Stimulated activated CD4-positive, alpha-beta T cell treated with anti-CD3 and anti-CD28 coated beads, Interleukin-2, amount 100 ng/mL, for 4 hours (primary cell): Measurements from ENCODE around the gene PLG.
A peak's percentile ranks its signal among the peaks of the same experiment; 100 is the strongest.
"Not testable (repeated sequence)": the region's sequence is repeated elsewhere in the genome, so short reads cannot be mapped to it uniquely, and the experiment has no call there.

Experiments used
- DNase-seq: peaks from one replicate; pipeline ENCODE4 v3.0.0-alpha.2; 2020; ENCODE audit warnings: low read depth

The PLG gene

DNA sequence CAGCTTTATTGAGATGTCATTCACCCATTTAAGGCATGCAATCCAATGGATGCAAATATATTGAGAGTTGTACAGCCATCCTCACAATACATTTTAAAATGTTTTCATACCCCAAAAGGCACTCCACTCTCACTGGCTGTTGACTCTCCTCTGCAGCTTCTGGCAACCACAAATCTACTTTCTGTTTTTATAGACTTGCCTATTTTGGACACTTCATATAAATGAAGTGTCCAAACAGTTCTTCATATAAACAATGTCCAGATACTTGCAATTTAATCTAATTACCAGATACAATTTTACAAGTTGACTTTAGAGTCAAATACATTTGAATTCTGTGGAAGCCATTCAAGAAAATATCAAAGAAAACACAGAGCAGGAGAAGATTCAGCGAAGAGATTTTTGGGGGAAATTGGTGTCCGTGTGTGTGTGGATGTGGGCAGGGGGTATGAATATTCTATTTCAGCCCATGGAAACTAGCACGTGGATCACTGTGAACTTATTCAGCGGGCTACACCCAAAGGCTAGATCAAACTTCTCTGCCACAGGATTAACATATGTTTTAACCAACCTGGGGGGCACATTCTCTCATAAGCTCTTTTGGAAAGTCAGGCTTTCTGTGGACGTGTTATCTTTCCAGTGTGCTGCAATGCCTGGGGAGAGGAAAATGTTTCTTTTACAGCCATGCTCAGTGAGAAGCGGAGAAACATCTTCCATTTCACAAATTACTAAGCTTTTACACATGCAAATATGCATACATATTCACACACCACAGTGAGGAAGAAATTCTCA is 73.9 kb downstream of the PLG start:
- no peak for DNase-seq

DNA sequence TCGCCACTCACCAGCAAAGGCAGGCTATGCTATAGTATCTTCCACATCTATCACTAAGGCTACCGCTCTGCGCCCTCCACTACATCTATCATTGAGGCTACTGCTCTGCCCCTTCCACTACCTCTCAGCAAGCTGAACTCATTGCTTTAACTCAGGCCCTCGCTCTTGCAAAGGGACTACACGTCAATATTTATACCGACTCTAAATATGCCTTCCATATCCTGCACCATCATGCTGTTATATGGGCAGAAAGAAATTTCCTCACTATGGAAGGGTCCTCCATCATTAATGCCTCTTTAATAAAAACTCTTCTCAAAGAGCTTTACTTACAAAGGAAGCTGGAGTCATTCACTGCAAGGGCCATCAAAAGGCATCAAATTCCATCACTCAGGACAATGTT is 77.1 kb downstream of the PLG start:
- not testable (repeated sequence) for DNase-seq

DNA sequence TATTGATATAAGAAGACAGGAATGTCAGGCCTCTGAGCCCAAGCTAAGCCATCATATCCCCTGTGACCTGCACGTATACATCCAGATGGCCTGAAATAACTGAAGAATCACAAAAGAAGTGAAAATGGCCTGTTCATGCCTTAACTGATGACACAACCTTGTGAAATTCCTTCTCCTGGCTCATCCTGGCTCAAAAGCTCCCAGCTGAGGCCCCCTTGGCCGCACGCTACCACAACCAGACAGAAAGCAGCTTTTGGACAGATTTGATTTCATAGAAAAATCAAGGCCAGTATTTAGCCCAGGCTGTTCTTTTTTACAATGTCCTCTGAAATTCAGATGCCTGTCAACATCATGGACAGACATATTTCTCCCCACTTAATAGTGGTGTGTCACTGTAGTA is 78.6 kb downstream of the PLG start:
- not testable (repeated sequence) for DNase-seq

DNA sequence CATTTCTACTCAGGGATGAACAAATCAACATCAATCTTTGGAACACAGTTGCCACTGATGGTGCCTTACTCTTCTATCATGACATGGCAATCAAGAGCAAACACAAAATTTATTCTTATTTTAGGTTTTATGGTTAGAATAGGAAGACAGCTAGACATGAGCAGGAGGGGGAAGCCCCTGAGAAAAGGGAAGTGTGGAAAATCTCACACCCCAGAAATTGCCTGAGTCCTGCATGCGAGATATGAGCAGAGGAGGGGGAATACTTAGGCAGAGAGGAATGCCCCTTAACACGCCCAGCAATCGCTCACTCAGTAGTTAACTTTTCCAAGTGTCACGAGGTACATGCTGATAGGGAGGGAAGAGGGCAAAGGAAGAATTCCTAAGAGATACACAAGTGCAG is 79.3 kb downstream of the PLG start:
- no peak for DNase-seq

DNA sequence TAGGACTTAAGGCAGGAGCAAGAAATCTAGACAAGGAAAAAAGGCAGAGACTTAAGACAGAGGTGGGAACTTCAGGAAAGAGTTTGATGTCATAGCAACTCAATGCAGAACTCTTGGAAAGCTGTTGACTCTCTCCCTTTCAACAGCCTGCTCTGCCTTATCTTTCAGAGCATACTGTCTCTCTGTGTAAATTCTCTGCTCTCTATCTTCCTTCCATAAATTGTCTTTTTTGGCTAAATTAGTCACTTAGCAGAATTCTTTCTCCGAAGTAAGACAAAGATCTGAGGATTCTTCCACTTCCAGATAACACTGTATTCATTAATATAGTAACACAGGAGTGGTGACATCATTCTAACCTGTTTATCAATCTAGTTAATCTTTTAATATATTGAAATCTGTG is 80.2 kb downstream of the PLG start:
- DNase-seq = no peak

DNA sequence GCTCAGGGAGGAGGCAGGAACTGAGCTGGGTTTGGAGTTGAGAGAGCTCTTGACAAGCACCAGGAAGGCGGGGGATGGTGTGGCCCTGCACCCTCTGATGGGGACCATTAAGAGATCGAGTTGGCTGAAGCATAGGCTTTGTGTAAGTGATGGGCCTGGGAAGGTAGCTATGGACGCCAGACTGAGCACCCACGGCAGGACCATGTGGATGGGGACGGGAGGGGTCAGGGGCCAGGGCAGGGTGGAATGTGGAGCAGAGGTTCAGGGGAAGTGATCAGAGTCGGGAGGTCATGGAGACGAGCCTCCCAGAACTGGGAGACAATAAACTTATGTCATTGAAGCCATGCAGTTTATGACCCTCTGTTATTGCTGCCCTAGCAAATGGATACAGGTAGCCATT is 81.7 kb downstream of the PLG start:
- DNase-seq = no peak

DNA sequence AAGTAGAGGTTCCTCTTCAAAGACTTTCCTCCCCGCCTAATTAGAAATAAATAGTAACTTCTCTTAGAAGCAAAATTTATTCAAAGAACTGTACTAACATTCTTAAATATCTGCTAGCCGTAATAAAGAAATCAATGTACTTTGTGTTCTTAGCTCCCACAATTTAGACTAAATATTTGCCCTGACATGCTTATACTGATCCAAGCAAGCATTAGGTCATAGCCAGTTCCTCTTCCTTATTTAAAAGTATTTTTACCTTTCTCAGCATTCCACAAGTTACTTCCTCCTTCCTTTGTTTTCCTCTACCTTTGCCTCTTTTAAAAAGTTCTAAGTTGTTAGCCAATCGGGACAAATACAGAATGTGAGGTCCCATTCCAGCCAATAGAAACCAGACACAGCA is 86.1 kb downstream of the PLG start:
- not testable (repeated sequence) for DNase-seq

DNA sequence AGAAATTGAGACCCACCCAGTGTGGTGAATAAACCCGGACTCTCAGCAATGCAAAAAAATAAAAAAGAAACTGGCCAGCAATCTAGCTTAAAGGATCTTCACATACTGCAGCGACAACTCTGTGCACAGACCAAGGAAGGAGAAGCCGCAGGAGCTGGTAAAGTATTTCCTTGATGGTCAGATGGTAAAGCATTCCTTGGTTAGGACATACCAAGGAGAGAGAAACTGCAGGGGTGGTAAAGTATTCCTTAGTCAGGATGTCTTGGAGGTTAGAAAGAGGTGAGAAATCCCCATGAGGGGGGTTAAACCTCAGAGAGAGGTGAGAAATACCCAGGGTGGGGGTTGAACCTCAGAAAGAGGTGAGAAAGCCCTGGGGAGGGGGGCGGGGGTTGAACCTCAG is 86.8 kb downstream of the PLG start:
- no peak for DNase-seq

DNA sequence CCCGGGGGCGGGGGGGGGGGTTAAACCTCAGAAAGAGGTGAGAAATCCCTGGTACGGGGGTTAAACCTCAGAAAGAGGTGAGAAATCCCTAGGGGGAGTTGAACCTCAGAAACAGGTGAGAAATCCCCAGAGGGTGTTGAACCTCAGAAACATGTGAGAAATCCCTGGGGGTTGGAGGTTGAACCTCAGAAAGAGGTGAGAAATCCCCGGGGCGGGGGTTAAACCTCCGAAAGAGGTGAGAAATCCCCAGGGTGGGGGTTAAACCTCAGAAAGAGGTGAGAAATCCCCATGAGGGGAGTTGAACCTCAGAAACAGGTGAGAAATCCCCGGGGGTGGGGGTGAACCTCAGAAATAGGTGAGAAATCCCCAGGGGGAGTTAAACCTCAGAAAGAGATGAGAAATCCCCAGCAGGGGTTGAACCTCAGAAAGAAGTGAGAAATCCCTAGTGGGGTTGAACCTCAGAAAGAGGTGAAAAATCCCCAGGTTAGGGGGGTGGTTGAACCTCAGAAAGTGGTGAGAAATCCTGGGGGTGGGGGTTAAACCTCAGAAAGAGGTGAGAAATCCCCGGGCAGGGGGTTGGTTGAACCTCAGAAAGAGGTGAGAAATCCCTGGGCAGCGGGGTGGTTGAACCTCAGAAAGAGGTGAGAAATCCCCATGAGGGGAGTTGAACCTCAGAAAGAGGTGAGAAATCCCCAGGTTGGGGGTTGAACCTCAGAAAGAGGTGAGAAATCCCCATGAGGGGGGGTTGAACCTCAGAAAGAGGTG is 87.4 kb downstream of the PLG start:
- peak; percentile 9 for DNase-seq

DNA sequence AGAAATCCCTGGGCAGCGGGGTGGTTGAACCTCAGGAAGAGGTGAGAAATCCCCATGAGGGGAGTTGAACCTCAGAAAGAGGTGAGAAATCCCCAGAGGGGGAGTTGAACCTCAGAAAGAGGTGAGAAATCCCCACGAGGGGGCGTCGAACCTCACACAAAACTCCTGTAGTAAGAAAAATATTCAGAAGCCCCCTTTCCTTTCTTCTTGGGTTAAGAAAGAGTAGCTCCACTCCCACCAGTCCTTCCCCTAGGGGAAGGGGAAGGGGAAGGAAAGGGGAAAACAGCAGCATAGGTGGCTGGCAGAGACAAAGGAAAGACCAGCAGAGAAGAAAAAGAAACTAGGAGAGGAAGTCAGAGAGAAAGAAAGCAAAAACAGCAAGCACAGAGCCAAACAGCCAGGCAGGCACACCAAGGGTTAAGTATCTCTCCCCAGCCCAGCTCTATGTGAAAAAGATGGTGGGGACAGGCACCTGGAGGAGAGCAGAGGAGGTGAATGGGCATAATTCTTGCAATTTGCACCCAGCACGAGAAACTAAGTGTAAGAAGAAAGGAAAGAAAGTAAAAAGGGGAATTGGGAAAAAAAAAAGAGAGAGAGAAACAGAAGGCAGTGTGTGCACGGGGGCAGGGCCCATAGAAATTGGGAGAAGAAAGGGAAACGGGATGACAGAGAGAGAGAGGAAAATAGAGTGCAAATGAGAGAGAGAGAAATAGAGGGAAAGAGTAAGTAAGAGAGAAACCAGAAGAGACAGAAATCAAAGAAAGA is 88.2 kb downstream of the PLG start:
- DNase-seq = no peak

DNA sequence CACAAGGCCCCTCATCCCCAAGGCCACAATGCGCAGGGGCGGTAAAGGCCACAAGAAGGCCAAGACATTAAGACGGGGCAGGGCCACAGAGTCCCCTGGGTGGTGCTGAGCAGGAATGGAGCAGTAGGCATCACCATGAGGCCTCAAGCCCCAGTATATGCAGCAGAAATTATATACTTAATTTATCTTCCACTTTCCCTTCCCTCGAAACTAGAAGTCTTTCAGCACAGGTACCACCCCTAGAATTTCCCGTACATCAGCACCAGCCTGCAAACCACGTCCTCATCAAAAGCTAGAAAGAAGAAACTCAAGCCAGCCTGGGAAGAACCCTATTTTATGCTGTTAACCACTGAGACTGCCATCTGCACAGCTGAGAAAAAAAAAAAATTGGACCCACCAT is 89.4 kb downstream of the PLG start:
- no peak for DNase-seq

DNA sequence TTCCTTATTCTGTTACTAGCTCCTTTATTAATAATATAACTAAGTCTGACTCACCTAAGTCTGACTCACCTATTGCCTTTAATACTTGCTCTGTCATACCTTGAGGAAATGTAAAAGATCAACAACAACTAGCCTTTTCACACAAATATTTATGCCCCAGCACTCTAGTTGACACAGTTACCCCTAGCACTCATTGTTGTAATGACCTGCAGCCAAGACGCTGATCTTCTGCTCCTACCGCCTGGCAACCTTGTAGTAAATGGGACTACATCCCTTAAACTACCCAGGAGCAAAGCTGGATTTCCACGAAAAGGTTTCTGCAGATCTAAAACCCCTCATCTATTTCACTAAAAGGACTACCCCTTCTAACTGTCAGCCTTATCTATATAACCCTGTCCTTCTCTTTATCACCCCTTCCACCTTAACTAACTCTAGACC is 90.0 kb downstream of the PLG start:
- DNase-seq = no peak

DNA sequence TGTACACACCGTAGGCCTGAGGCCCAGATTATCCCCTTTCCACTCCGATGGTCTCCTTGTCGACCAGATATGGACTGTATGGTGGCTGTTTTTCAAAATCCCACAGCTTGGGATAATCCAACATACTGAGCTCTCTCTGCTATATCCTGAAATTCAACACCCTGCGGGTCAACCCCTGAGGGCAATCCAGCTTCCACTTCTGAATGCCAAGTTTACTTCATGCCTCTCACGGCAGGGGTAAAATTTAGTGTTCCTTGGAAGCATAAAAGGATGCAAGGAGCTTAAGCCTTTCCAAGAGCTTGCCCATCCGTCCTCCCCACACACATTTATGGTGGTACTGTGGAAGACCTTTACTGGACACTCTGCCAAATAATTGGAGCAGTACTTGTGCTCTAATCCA is 90.7 kb downstream of the PLG start:
- no peak for DNase-seq

DNA sequence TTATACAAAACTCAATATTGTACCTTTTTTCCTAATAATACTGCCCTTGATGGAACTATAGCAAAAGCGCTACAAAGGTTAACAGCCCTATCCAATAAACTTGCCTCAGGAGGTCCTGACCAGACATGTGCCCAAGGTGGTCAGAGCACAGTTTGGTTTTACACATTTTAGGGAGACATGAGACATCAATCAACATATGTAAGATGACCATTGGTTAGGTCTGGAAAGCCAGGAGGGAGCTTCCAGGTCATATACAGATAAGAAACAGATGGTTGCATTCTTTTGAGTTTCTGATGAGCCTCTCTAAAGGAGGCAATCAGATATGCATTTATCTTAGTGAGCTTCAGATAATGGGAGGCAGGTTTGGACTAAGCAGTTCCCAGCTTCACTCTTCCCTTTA is 91.6 kb downstream of the PLG start:
- no peak for DNase-seq

DNA sequence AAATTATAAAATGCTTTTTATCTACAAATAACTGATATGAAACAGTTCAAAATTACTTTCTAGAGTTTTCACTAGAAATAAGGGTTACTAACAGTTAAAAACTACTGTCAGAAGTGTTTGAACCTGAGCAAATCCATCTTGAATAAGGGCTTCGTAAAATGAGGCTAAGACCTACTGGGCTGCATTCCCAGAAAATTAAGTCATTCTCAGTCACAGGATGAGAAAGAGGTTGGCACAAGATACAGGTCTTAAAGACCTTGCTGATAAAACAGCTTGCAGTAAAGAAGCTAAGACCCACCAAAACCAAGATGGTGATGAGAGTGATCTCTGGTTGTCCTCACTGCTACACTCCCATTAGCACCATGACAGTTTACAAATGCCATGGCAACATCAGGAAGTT is 93.7 kb downstream of the PLG start:
- no peak for DNase-seq

DNA sequence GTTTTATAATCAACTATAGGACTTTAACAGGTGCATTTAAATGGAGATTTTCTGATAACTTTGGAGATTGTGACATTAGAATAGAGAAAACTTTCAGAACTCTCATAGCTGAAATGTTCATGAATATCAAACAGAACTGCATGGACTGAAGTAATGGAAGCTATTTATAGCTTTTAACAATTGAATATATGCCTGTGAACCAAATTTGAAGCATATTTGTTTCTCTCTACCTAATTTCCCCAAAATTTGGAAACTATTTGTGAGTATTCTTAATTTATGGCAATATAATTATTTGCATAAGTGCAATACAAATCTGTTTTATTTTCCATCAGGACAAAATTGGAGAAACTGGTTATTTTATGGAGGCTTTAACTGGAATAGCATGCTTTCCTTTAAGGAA is 96.6 kb downstream of the PLG start:
- DNase-seq = no peak

DNA sequence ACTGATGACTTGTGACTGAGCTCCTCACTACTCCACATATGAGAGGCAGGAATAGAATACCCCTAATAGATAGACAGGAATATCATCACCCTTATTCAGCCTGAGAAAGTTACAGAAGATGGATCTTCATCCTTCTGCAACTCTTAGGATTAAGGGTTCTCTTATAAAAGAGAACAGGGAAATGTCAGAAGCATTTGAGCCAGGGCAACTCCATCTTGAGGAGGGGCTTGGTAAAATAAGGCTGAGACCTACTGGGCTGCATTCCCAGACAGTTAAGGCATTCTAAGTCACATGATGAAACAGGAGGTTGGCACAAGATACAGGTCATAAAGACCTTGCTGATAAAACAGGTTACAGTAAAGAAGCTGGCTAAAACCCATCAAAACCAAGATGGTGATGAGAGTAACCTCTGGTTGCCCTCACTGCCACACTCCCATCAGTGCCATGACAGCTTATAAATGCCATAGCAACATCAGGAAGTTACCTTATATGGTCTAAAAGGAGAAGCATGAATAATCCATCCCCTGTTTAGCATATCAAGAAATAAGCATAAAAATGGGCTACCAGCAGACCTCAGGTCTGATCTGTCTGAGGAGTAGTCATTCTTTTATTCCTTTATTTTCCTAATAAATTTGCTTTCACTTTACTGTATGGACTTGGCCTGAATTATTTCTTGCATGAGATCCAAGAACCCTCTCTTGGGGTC is 97.9 kb downstream of the PLG start:
- DNase-seq = no peak

DNA sequence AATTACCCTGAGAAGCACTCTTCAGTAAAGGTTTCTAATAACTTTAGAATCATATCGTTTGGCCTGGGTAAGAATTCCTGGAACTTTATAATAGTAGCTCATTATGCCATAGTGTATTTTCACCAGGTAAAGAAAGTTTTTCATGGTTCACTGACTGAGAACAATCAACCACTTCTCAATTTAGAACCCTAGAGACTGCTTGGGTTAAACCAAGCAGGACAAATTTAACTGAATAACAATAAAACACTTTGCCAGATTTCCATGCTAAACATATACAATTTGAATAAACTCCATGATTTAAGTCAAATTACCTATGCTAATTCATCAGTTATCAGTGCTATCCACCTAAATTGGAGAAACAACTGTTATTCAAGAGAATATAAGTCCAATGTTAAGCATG is 99.4 kb downstream of the PLG start:
- no peak for DNase-seq

DNA sequence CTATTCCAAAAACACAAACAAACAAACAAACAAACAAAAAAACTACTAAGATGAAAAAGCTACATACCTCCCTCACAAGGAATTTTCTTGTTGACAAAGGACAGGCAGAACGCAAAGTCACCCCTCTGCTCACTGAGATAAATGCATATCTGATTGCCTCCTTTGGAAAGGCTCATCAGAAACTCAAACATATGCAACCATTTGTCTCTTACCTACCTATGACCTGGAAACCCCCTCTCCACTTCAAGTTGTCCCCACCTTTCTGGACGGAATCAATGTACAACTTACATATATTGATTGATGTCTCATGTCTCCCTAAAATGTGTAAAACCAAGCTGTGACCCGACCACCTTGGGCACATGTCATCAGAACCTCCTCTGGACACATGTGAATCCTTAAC is 100.0 kb downstream of the PLG start:
- not testable (repeated sequence) for DNase-seq
